Uterus (tissue), 4 donors: ENCODE data around the gene LRP4. TPM values are rescaled to one million over a fixed set of nuclear protein-coding genes. Genes with fewer than 3 reads are reported as not detected.

Experiments used
- DNase-seq, 2 donors: peaks; one replicate each; pipeline ENCODE4 v3.0.0-alpha.2; 2019 to 2020
- H3K27ac ChIP-seq, 2 donors: fragments of 200-600 bp; sonication (generic); 1 replicate in 1 of 2; 2 replicates in 1 of 2; pipeline ENCODE4 v1.5.1; 2016 to 2018
- H3K27me3 ChIP-seq, 2 donors: fragments of 200-600 bp; sonication (generic); one replicate each; pipeline ENCODE4 v1.5.1; 2018 to 2019; ENCODE audit warnings: control low read depth in 1 of 2
- H3K36me3 ChIP-seq, 2 donors: fragments of 200-600 bp; sonication (generic); one replicate each; pipeline ENCODE4 v1.5.1; 2019; ENCODE audit warnings: control low read depth in 1 of 2
- H3K4me1 ChIP-seq, 2 donors: fragments of 200-600 bp; sonication (generic); one replicate each; pipeline ENCODE4 v1.5.1; 2018 to 2019; ENCODE audit warnings: control low read depth in 1 of 2
- H3K4me3 ChIP-seq, 2 donors: fragments of 200-600 bp; sonication (generic); 1 replicate in 1 of 2; 2 replicates in 1 of 2; pipeline ENCODE4 v1.5.1; 2018 to 2019; ENCODE audit warnings: mild to moderate bottlenecking in 1 of 2
- H3K9me3 ChIP-seq, 2 donors: fragments of 200-600 bp; sonication (generic); one replicate each; pipeline ENCODE4 v1.5.1; 2019; ENCODE audit warnings: control low read depth in 1 of 2
- POLR2A ChIP-seq, 2 donors: fragments of 450-650 bp; IDR thresholded peaks; one replicate each; pipeline ENCODE4 v1.6.1; 2016; ENCODE audit warnings: antibody characterized with exemption in 2 of 2, mild to moderate bottlenecking in 1 of 2, moderate library complexity in 1 of 2
- intact Hi-C: fragments of 100-400 bp; cut with DNase I; formaldehyde crosslinking; loops from one replicate; pipeline ENCODE4 v1.15.1; 2023; ENCODE audit warnings: low total_unique reads
- total RNA-seq, 4 donors: library from RNA; depleted of rRNA in 3 of 4; stranded (reverse); fragments of >200 nt in 3 of 4; gene quantifications; one replicate each; pipeline versions ENCODE4 v1.1.0 to v1.2.4, GENCODE V29; 2014 to 2023
- TF ChIP-seq, protein P1 (sequence below), 4 experiments: fragments of 200-600 bp in 2 of 4; fragments of 450-650 bp in 2 of 4; sonication (generic) in 2 of 4; IDR thresholded peaks; one replicate each; pipeline ENCODE4 v1.5.1; 2016 to 2019; ENCODE audit warnings: antibody characterized with exemption in 4 of 4, mild to moderate bottlenecking in 2 of 4, moderate library complexity in 1 of 4
- donor health status: DM: yes; HTN: yes; CAD: no.

Gene LRP4
- total RNA-seq, 4 donors from 2014 or later, result 0.77 to 21.2 (median 9.3) TPM

DNA sequence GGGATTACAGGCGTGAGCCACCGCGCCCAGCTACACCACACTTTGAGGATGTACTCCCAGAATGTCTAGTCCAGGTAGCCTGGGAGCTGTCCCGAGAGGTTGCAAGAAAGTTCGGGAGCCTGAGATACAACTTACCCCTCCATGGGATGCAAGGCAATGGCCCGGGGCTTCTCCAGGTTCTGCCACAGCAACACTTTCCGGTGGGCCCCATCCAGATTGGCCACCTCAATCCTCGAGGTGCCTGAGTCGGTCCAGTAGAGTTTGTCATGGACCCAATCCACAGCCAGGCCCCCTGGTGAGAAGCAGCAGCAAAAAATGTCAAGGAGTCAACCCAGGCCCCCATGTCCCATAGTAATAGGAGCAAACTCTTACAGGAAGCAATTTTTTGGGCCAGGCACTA, 25.5 kb downstream of the LRP4 start:
- intact Hi-C loops, result loop anchor here (5.0 kb wide), 1 partner anchor 259 kb away; no protein-coding TSS in a partner anchor
- no peaks in the 10 kb centered on the region for H3K27me3 ChIP-seq
- H3K36me3 ChIP-seq, result no peaks in the 10 kb centered on the region
- no peaks in the 10 kb centered on the region for H3K9me3 ChIP-seq
- DNase-seq, result no peak
- TF ChIP-seq POLR2A (IDR thresholded peaks at IDR 0.05), result no peak
- TF ChIP-seq, protein P1, sequence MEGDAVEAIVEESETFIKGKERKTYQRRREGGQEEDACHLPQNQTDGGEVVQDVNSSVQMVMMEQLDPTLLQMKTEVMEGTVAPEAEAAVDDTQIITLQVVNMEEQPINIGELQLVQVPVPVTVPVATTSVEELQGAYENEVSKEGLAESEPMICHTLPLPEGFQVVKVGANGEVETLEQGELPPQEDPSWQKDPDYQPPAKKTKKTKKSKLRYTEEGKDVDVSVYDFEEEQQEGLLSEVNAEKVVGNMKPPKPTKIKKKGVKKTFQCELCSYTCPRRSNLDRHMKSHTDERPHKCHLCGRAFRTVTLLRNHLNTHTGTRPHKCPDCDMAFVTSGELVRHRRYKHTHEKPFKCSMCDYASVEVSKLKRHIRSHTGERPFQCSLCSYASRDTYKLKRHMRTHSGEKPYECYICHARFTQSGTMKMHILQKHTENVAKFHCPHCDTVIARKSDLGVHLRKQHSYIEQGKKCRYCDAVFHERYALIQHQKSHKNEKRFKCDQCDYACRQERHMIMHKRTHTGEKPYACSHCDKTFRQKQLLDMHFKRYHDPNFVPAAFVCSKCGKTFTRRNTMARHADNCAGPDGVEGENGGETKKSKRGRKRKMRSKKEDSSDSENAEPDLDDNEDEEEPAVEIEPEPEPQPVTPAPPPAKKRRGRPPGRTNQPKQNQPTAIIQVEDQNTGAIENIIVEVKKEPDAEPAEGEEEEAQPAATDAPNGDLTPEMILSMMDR (IDR thresholded peaks at IDR 0.05), result no peak
- no peak overlapping the region for H3K27ac ChIP-seq
- H3K4me3 ChIP-seq, result no peak overlapping the region
- H3K4me1 ChIP-seq, result no peaks in the 10 kb centered on the region

DNA sequence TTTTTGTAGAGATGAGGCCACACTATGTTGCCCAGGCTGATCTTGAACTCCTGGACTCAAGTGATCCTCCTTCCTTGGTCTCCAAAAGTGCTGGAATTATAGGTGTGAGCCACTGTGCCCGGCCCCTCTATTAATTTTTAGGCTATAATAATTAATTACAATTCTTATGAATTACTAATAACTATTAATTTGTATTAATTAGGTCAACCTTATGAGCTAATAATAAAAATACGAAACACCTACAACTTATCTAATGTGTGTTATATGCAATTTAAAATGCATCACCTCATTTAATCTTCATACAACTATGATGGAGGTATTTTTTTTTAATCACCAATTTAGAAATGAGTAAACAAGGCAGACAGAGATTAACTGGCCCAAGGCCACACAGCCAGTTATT, 26.2 kb downstream of the LRP4 start:
- Histone ChIP-seq H3K27me3 (no peaks in the 10 kb centered on the region), H3K36me3 (no peaks in the 10 kb centered on the region), H3K4me1 (no peaks in the 10 kb centered on the region), H3K27ac (no peak overlapping the region), H3K9me3 (no peaks in the 10 kb centered on the region), H3K4me3 (no peak overlapping the region)
- TF ChIP-seq POLR2A (IDR thresholded peaks at IDR 0.05), result no peak
- TF ChIP-seq, protein P1 (IDR thresholded peaks at IDR 0.05), result no peak
- DNase-seq, result no peak
- intact Hi-C loops, result loop anchor here (5.0 kb wide), 1 partner anchor 260 kb away; no protein-coding TSS in a partner anchor

DNA sequence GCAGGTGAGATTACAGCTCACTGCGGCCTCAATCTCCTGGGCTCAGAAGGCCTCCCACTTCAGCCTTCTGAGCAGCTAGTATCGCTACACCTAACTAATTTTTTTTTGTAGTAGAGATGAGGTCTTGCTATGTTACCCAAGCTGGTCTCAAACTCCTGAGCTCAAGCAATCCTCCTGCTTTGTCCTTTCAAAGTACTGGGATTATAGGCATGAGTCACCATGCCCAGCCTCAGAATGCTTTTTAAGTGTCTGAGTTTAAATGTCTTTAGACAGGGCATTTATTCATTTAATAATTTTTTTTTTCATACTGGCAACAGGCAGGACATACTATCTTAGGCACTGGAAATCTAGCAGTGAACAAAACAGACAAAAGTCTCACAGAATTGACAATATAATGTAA, 27.7 kb downstream of the LRP4 start:
- H3K27me3 ChIP-seq, result no peaks in the 10 kb centered on the region
- intact Hi-C loops, result loop anchor here (5.0 kb wide), 1 partner anchor 262 kb away; no protein-coding TSS in a partner anchor
- no peaks in the 10 kb centered on the region for H3K4me1 ChIP-seq
- no peak overlapping the region for H3K4me3 ChIP-seq
- no peaks in the 10 kb centered on the region for H3K36me3 ChIP-seq
- H3K27ac ChIP-seq, result no peak overlapping the region
- TF ChIP-seq, protein P1 (IDR thresholded peaks at IDR 0.05), result no peak
- no peaks in the 10 kb centered on the region for H3K9me3 ChIP-seq
- DNase-seq, result no peak

- Histone ChIP-seq H3K36me3 (no peaks in the 10 kb centered on the region), H3K27me3 (no peaks in the 10 kb centered on the region), H3K9me3 (no peaks in the 10 kb centered on the region), H3K4me1 (no peaks in the 10 kb centered on the region), H3K4me3 (no peak overlapping the region), H3K27ac (no peak overlapping the region)
- intact Hi-C loops, result loop anchor here (5.0 kb wide), 3 partner anchors 262 to 377 kb away; no protein-coding TSS in a partner anchor
- TF ChIP-seq, protein P1 (IDR thresholded peaks at IDR 0.05), result peak; percentile 85 to 95 (median 94)
- TF ChIP-seq POLR2A (IDR thresholded peaks at IDR 0.05), result no peak
- peak; percentile 66 to 78 for DNase-seq
Observed at GRCh38 chr11:46889689-46890475, 28.5 kb downstream of the LRP4 start.

GRCh38 chr11:46889251-46889650, 29.1 kb downstream of the LRP4 start:
- H3K4me1 ChIP-seq, result no peaks in the 10 kb centered on the region
- no peak overlapping the region for H3K4me3 ChIP-seq
- no peaks in the 10 kb centered on the region for H3K27me3 ChIP-seq
- no peak for TF ChIP-seq POLR2A (IDR thresholded peaks at IDR 0.05)
- TF ChIP-seq, protein P1 (IDR thresholded peaks at IDR 0.05), result no peak
- intact Hi-C loops, result loop anchor here (5.0 kb wide), 2 partner anchors 273 to 378 kb away; no protein-coding TSS in a partner anchor
- no peak for DNase-seq
- no peaks in the 10 kb centered on the region for H3K9me3 ChIP-seq
- no peaks in the 10 kb centered on the region for H3K36me3 ChIP-seq
- no peak overlapping the region for H3K27ac ChIP-seq
